ENCODE results near the gene CD27.
A peak's percentile ranks its signal among the peaks of the same experiment; 100 is the strongest.

Gene CD27

GRCh38 chr12:6434205-6435140 is 10.3 kb upstream of the CD27 start:
- no peak for DNase-seq

- DNase-seq, result no peak
Observed at GRCh38 chr12:6435961-6436715, 8.6 kb upstream of the CD27 start.

GRCh38 chr12:6437586-6437985 is 7.2 kb upstream of the CD27 start:
- no peak for DNase-seq

- no peak for DNase-seq
Observed at GRCh38 chr12:6438345-6438744, 6.4 kb upstream of the CD27 start.

- no peak for DNase-seq
Observed at GRCh38 chr12:6440391-6440790, 4.4 kb upstream of the CD27 start.

GRCh38 chr12:6442836-6443235 is 1.9 kb upstream of the CD27 start:
- no peak for DNase-seq

GRCh38 chr12:6443361-6443983 is 1.3 kb upstream of the CD27 start:
- DNase-seq, result no peak

- no peak for DNase-seq
Observed at GRCh38 chr12:6444031-6444430, 724 bp upstream of the CD27 start.

GRCh38 chr12:6450091-6450868 is 5.5 kb downstream of the CD27 start:
- no peak for DNase-seq

- no peak for DNase-seq
Observed at GRCh38 chr12:6450869-6451347, 6.2 kb downstream of the CD27 start.

- DNase-seq, result peak; percentile 54
Observed at GRCh38 chr12:6451348-6452244, 6.8 kb downstream of the CD27 start, which contains the start of gene TAPBPL. TSS of gene TAPBPL (plus strand) at chr12:6452042. CDS start at chr12:6452249, 207 bp downstream.

GRCh38 chr12:6452245-6452943 is 7.6 kb downstream of the CD27 start:
- DNase-seq, result no peak

- DNase-seq, result no peak
Observed at GRCh38 chr12:6452944-6453630, 8.3 kb downstream of the CD27 start.

- no peak for DNase-seq
Observed at GRCh38 chr12:6457220-6457945, 12.6 kb downstream of the CD27 start.

GRCh38 chr12:6458281-6459003 is 13.7 kb downstream of the CD27 start:
- DNase-seq, result no peak

GRCh38 chr12:6459004-6459337 is 14.2 kb downstream of the CD27 start:
- DNase-seq, result no peak

- DNase-seq, result no peak
Observed at GRCh38 chr12:6460751-6461371, 16.1 kb downstream of the CD27 start.
